Measurements from ENCODE around the gene ZNF45. TPM values are rescaled to one million over a fixed set of nuclear protein-coding genes. Genes with fewer than 3 reads are reported as not detected.

ZNF45 gene
- total RNA-seq, 1 donor from 2014 or later = 13.1 TPM

DNA sequence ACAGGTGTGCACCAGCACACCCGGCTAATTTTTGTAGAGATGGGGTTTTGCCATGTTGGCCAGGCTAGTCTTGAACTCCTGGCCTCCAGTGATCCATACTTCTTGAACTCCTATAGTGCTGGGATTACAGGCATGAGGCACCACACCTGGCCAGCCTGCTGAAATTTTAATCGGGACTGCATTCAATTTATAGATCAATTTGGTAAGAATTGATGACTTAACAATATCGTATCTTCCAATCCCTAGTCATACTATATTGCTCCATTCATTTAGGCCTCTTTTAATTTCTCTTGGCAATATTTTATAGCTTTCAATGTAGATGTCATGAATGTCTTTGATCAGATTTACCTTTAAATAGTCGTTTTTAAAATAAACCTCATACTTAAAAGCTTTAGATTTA lies 5.6 kb upstream of the ZNF45 start:
- Mint-ChIP-seq H3K4me1 (no peaks in the 10 kb centered on the region), H3K36me3 (no peaks in the 10 kb centered on the region), H3K9me3 (peaks cover 11% of the 10 kb centered on the region), H3K27ac (no peak overlapping the region), H3K4me3 (no peak overlapping the region), H3K27me3 (ENCODE audit: insufficient read depth, low read depth) (no peaks in the 10 kb centered on the region)
- Histone ChIP-seq H2AFZ (replicated peaks) (no peak overlapping the region), H3K4me3 (no peak overlapping the region), H3K9me3 (ENCODE audit: low read depth) (peaks cover 4% of the 10 kb centered on the region), H4K20me1 (ENCODE audit: low read depth) (no peaks in the 10 kb centered on the region), H3K79me2 (ENCODE audit: low read depth) (no peaks in the 10 kb centered on the region), H3K36me3 (no peaks in the 10 kb centered on the region), H3K27ac (no peak overlapping the region), H3F3A (ENCODE audit: low read depth) (no peaks in the 10 kb centered on the region), H3K4me1 (no peaks in the 10 kb centered on the region), H3K9ac (no peak overlapping the region), H3K27me3 (peaks cover 14% of the 10 kb centered on the region), H3K4me2 (no peak overlapping the region)
- TF ChIP-seq EZH2 (IDR thresholded peaks at IDR 0.05) (no peak), EZH2phosphoT487 (IDR thresholded peaks at IDR 0.05) (no peak)
- TF ChIP-seq, protein P1, sequence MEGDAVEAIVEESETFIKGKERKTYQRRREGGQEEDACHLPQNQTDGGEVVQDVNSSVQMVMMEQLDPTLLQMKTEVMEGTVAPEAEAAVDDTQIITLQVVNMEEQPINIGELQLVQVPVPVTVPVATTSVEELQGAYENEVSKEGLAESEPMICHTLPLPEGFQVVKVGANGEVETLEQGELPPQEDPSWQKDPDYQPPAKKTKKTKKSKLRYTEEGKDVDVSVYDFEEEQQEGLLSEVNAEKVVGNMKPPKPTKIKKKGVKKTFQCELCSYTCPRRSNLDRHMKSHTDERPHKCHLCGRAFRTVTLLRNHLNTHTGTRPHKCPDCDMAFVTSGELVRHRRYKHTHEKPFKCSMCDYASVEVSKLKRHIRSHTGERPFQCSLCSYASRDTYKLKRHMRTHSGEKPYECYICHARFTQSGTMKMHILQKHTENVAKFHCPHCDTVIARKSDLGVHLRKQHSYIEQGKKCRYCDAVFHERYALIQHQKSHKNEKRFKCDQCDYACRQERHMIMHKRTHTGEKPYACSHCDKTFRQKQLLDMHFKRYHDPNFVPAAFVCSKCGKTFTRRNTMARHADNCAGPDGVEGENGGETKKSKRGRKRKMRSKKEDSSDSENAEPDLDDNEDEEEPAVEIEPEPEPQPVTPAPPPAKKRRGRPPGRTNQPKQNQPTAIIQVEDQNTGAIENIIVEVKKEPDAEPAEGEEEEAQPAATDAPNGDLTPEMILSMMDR (IDR thresholded peaks at IDR 0.05) = no peak
- DNase-seq (ENCODE audit: low spot score) = no peak

DNA sequence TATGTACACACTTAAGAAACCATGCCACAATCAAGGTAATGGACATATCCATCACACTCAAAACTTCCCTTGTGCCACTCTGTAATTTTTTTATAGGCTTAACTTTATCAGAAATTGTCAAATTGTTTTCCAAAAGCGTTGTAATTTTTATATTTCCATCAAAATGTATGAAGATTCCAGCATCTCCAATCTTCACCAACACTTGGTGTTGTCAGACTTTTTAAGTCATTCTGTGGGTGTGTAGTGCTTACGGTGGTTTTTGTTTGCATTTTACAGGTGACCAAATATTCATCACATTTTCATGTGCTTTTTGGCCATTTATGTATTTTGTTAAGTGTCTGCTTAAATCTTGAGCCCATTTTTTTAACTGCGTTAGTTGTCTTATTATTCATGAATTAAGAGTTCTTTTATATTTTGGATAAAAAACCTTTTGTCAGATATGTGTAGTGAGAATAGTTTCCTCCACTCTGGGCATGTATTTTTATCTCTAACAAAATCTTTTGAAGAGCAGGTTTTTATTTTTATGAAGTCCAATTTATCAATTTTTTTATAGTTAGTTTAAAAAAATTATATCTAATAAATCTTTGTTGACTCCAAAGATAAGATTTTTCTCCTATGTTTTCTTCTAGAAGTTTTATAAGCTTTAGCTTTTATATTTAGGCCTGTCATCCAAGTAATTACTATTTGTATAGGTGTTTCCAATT lies 4.6 kb upstream of the ZNF45 start:
- no peak overlapping the region for H3K9ac ChIP-seq
- Mint-ChIP-seq H3K27ac (no peak overlapping the region), H3K36me3 (no peaks in the 10 kb centered on the region), H3K4me1 (no peaks in the 10 kb centered on the region), H3K27me3 (ENCODE audit: insufficient read depth, low read depth) (no peaks in the 10 kb centered on the region), H3K9me3 (peaks cover 11% of the 10 kb centered on the region), H3K4me3 (no peak overlapping the region)
- H3K27me3 ChIP-seq = peaks cover 14% of the 10 kb centered on the region
- no peak for TF ChIP-seq EZH2 (IDR thresholded peaks at IDR 0.05)
- TF ChIP-seq, protein P1 (IDR thresholded peaks at IDR 0.05) = no peak
- TF ChIP-seq EZH2phosphoT487 (IDR thresholded peaks at IDR 0.05) = no peak
- H3K4me3 ChIP-seq = no peak overlapping the region
- no peaks in the 10 kb centered on the region for H3F3A ChIP-seq (ENCODE audit: low read depth)
- H3K4me2 ChIP-seq = no peak overlapping the region
- no peak for DNase-seq (ENCODE audit: low spot score)
- H3K4me1 ChIP-seq = no peaks in the 10 kb centered on the region
- no peak overlapping the region for H3K27ac ChIP-seq
- H2AFZ ChIP-seq (replicated peaks) = no peak overlapping the region
- H3K36me3 ChIP-seq = no peaks in the 10 kb centered on the region
- no peaks in the 10 kb centered on the region for H3K79me2 ChIP-seq (ENCODE audit: low read depth)
- no peaks in the 10 kb centered on the region for H4K20me1 ChIP-seq (ENCODE audit: low read depth)
- H3K9me3 ChIP-seq (ENCODE audit: low read depth) = peaks cover 4% of the 10 kb centered on the region

DNA sequence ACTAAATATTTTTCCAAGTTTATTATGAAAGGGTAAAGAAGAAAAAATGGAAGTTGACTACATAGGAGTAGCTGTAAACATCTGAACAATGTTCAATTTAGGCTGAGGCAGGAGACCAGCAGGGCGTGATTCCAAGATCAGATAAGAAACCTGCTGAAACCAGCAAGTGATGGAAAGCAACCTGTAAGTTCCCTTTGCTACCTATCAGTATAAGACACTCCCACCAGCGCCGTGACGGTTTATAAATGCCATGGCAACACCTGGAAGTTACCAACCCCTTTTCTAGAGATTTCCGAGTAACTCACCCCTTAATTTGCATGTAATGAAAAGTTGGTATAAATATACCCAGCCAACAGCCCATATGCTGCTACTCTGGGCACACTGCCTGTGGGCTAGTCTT lies 1.1 kb upstream of the ZNF45 start:
- H3K36me3 ChIP-seq = peaks cover 7% of the 10 kb centered on the region
- H3K79me2 ChIP-seq (ENCODE audit: low read depth) = peaks cover 13% of the 10 kb centered on the region
- Mint-ChIP-seq H3K4me3 (peak overlapping the region; percentile 96), H3K9me3 (peaks cover 8% of the 10 kb centered on the region), H3K4me1 (peaks cover 10% of the 10 kb centered on the region), H3K36me3 (peaks cover 9% of the 10 kb centered on the region), H3K27ac (no peak overlapping the region), H3K27me3 (ENCODE audit: insufficient read depth, low read depth) (no peaks in the 10 kb centered on the region)
- TF ChIP-seq EZH2 (IDR thresholded peaks at IDR 0.05) (no peak), EZH2phosphoT487 (IDR thresholded peaks at IDR 0.05) (no peak)
- TF ChIP-seq, protein P1 (IDR thresholded peaks at IDR 0.05) = no peak
- H3F3A ChIP-seq (ENCODE audit: low read depth) = no peaks in the 10 kb centered on the region
- H3K9me3 ChIP-seq (ENCODE audit: low read depth) = peaks cover 4% of the 10 kb centered on the region
- no peak overlapping the region for H3K27ac ChIP-seq
- no peak for DNase-seq (ENCODE audit: low spot score)
- H3K4me1 ChIP-seq = peaks cover 10% of the 10 kb centered on the region
- H2AFZ ChIP-seq (replicated peaks) = peak overlapping the region; percentile 97
- H3K9ac ChIP-seq = no peak overlapping the region
- H3K4me2 ChIP-seq = peak overlapping the region; percentile 80
- H3K27me3 ChIP-seq = peaks cover under 1% of the 10 kb centered on the region
- no peak overlapping the region for H3K4me3 ChIP-seq
- no peaks in the 10 kb centered on the region for H4K20me1 ChIP-seq (ENCODE audit: low read depth)

Data from neural progenitor cell (in vitro differentiated cells).